NCI-H446 (cell line): ENCODE measurements around the gene KCNQ2.

ENCODE experiments used
- DNase-seq, 2 experiments: peaks; one replicate each; lab custom pipeline; 2025; lab: John Stamatoyannopoulos, UW

Gene KCNQ2

GRCh38 chr20:63369024-63369530 lies 103.4 kb downstream of the KCNQ2 start:
- DNase-seq: no peak

GRCh38 chr20:63368151-63368550 lies 104.3 kb downstream of the KCNQ2 start:
- no peak for DNase-seq

GRCh38 chr20:63367446-63368055 lies 104.9 kb downstream of the KCNQ2 start:
- DNase-seq: no peak

- DNase-seq: no peak
Observed at GRCh38 chr20:63366390-63367365, 105.8 kb downstream of the KCNQ2 start.

- DNase-seq: no peak
Observed at GRCh38 chr20:63365601-63366389, 106.7 kb downstream of the KCNQ2 start.

- DNase-seq: no peak
Observed at GRCh38 chr20:63364801-63365585, 107.5 kb downstream of the KCNQ2 start.

GRCh38 chr20:63363981-63364561 lies 108.4 kb downstream of the KCNQ2 start:
- DNase-seq: no peak

- DNase-seq: no peak
Observed at GRCh38 chr20:63363013-63363957, 109.2 kb downstream of the KCNQ2 start.

- DNase-seq: no peak
Observed at GRCh38 chr20:63362436-63363009, 109.9 kb downstream of the KCNQ2 start.

- no peak for DNase-seq
Observed at GRCh38 chr20:63361519-63362435, 110.7 kb downstream of the KCNQ2 start.

- no peak for DNase-seq
Observed at GRCh38 chr20:63360850-63361518, 111.5 kb downstream of the KCNQ2 start, which contains the start of gene CHRNA4. Gene CHRNA4 (minus strand): TSS chr20:63361349. CDS start chr20:63361165, 184 bp downstream.

GRCh38 chr20:63359937-63360849 lies 112.3 kb downstream of the KCNQ2 start:
- no peak for DNase-seq

GRCh38 chr20:63359164-63359934 lies 113.1 kb downstream of the KCNQ2 start:
- no peak for DNase-seq

GRCh38 chr20:63357921-63358905 lies 114.2 kb downstream of the KCNQ2 start:
- no peak for DNase-seq
